ENCODE data around the gene CORO2A. TPM values are rescaled to one million over a fixed set of nuclear protein-coding genes. Genes with fewer than 3 reads are reported as not detected.
"Not testable (repeated sequence)": the region's sequence is repeated elsewhere in the genome, so short reads cannot be mapped to it uniquely, and the experiment has no call there.

The CORO2A gene
- total RNA-seq, 1 experiment from 2014 or later = 15.8 TPM

DNA sequence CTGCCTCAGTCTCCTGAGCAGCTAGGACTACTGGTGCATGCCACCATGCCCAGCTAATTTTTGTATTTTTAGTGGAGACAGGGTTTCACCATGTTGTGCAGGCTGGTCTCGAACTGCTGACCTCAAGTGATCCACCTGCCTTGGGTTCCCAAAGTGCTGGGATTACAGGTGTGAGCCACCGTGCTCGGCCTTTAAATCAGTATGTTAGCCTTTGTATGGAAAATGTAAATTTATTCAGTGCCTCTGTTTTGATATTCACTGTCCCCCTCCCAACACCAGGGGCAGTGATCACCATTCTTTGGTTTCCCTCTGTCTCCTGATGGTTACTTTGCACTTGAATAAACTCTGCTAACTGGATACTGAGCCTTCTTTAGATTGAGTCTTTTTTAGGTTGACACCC is 101.8 kb downstream of the CORO2A start:
- DNase-seq = peak; percentile 68

More for the DNA sequence above, 101.8 kb downstream of the CORO2A start:
- H3K23ac ChIP-seq (ENCODE audit: insufficient read length, low read depth, low read length); H3K9ac ChIP-seq (ENCODE audit: extremely low read depth, insufficient read length, low read length); H3K9me3 Mint-ChIP-seq; H4K91ac ChIP-seq (ENCODE audit: insufficient read length, low read depth, low read length); H2AK5ac ChIP-seq (ENCODE audit: insufficient read length, low read length); H2BK12ac ChIP-seq (ENCODE audit: insufficient read length, low read depth, low read length); H4K8ac ChIP-seq (replicated peaks; ENCODE audit: insufficient read length, low read depth, low read length); H3K9me3 ChIP-seq (ENCODE audit: control insufficient read depth, low read depth, low read length); H3K4me2 ChIP-seq (ENCODE audit: insufficient read depth, insufficient read length, low read length); H4K20me1 ChIP-seq (ENCODE audit: control insufficient read depth, insufficient read depth, insufficient read length); H3K56ac ChIP-seq (ENCODE audit: insufficient read length, low read depth, low read length); H2AFZ ChIP-seq (ENCODE audit: low read length); H2BK120ac ChIP-seq (ENCODE audit: low read depth, low read length, poor library complexity, severe bottlenecking); H2BK20ac ChIP-seq (ENCODE audit: low read depth, low read length, poor library complexity, severe bottlenecking); H2BK15ac ChIP-seq (ENCODE audit: low read depth, low read length); H3K4me1 ChIP-seq (ENCODE audit: insufficient read depth, low read length); H3K23me2 ChIP-seq (ENCODE audit: insufficient read length, low read depth, low read length, poor library complexity, severe bottlenecking); H3K27ac ChIP-seq (ENCODE audit: insufficient read length, low read depth, low read length); H3K18ac ChIP-seq (ENCODE audit: insufficient read length, low read depth, low read length); H2BK5ac ChIP-seq (ENCODE audit: insufficient read length, low read length); H3K27me3 ChIP-seq (ENCODE audit: insufficient read depth, low read length); H3K14ac ChIP-seq (ENCODE audit: insufficient read depth, low read length); H3T11ph ChIP-seq (ENCODE audit: low read length); H4K5ac ChIP-seq (ENCODE audit: insufficient read length, low read depth, low read length); H3K79me1 ChIP-seq (ENCODE audit: insufficient read depth, low read depth, low read length, poor library complexity, severe bottlenecking); H3K79me2 ChIP-seq (ENCODE audit: insufficient read depth, low read length); H3K4ac ChIP-seq (ENCODE audit: low read depth, low read length): not testable (repeated sequence)
- Mint-ChIP-seq H3K27me3 (ENCODE audit: low read depth) (peaks cover 13% of the 10 kb centered on the region), H3K36me3 (ENCODE audit: insufficient read depth in 1 of 3, low read depth in 3 of 3) (peaks cover 6 to 13% (median 9%) of the 10 kb centered on the region in 3 experiments; a peak in 5 of 7 replicates), H3K4me1 (peaks cover 52 to 54% of the 10 kb centered on the region in 2 experiments), H3K27ac (peak overlapping the region in 1 of 3 experiments; percentile 29; a peak in 1 of 7 replicates), H3K4me3 (0 out of 5 replicates have a peak overlapping the region, but pooled peaks of 1 of the 2 experiments have one; percentile 9)
- WGBS (ENCODE audit: extremely low coverage, insufficient read length, low lambda C conversion rate) = no CpG with 5 or more reads among the region's 3 CpGs
- TF ChIP-seq CTCF (conservative IDR thresholded peaks at IDR 0.05) = peak; percentile 62
